RWPE1 (cell line): ENCODE results near the gene G6PC1.
A peak's percentile ranks its signal among the peaks of the same experiment; 100 is the strongest.
"Not testable (repeated sequence)": the region's sequence is repeated elsewhere in the genome, so short reads cannot be mapped to it uniquely, and the experiment has no call there.

Source experiments
- CTCF ChIA-PET: fragments of 350-600 bp; sonication (Branson Sonifier 250); formaldehyde crosslinking; extraction: SDS; loops from one replicate; lab custom pipeline; 2021; lab: Yijun Ruan, JAX
- POLR2A ChIA-PET: fragments of 400-600 bp; formaldehyde crosslinking; extraction: SDS; loops from one replicate; lab custom pipeline; 2020; ENCODE audit warnings: antibody characterized with exemption; ENCODE audit not compliant: low non-redundant PET; lab: Yijun Ruan, JAX
- DNase-seq: peaks from one replicate; pipeline ENCODE4 v3.0.0; 2012; ENCODE audit warnings: low spot score
- H3K27ac ChIP-seq: fragments of 450-650 bp; 2 replicates; pipeline ENCODE4 v1.5.1; 2017
- CTCF ChIP-seq: fragments of 450-650 bp; conservative IDR thresholded peaks from 2 replicates; pipeline ENCODE4 v1.5.1; 2017; ENCODE audit warnings: low read depth, mild to moderate bottlenecking

The G6PC1 gene

GRCh38 chr17:42893359-42893758 lies 7.2 kb upstream of the G6PC1 start:
- no peak for DNase-seq
- ChIA-PET POLR2A (no interaction called here), CTCF (no interaction called here)
- H3K27ac ChIP-seq, result no peak overlapping the region
- TF ChIP-seq CTCF, result no peak

GRCh38 chr17:42894283-42895184 lies 6.1 kb upstream of the G6PC1 start:
- POLR2A ChIA-PET, result no interaction called here
- TF ChIP-seq CTCF, result no peak
- peak overlapping the region; percentile 69 for H3K27ac ChIP-seq
- no peak for DNase-seq
- CTCF ChIA-PET, result interaction anchor here (0.7 kb wide), 2 partner anchors 18 to 44 kb away, joined by 3 to 10 read pairs; no protein-coding TSS in a partner anchor

- no peak for TF ChIP-seq CTCF
- POLR2A ChIA-PET, result no interaction called here
- H3K27ac ChIP-seq, result peak overlapping the region; percentile 69
- peak; percentile 85 for DNase-seq
- CTCF ChIA-PET, result interaction anchor here (0.7 kb wide), 2 partner anchors 19 to 43 kb away, joined by 3 to 10 read pairs; no protein-coding TSS in a partner anchor
These were observed 5.4 kb upstream of the G6PC1 start for GRCh38 chr17:42895185-42895555.

- DNase-seq, result no peak
- POLR2A ChIA-PET, result no interaction called here
- H3K27ac ChIP-seq, result no peak overlapping the region
- TF ChIP-seq CTCF, result no peak
- CTCF ChIA-PET, result interaction anchor here (0.7 kb wide), 1 partner anchor 14 kb away, joined by 3 read pairs; no protein-coding TSS in a partner anchor
These were observed 2.3 kb upstream of the G6PC1 start for GRCh38 chr17:42898147-42898811.

GRCh38 chr17:42899981-42900380 lies 618 bp upstream of the G6PC1 start:
- DNase-seq, CTCF ChIA-PET, POLR2A ChIA-PET: not testable (repeated sequence)

GRCh38 chr17:42901535-42902229 lies 1.1 kb downstream of the G6PC1 start:
- TF ChIP-seq CTCF, result no peak
- no peak overlapping the region for H3K27ac ChIP-seq
- ChIA-PET POLR2A (no interaction called here), CTCF (no interaction called here)
- DNase-seq, result no peak

More at GRCh38 chr17:42899981-42900380, 618 bp upstream of the G6PC1 start:
- H3K27ac ChIP-seq, result not testable (repeated sequence)
